D721Med (cell line): Measurements from ENCODE around the gene LRRC59.

Experiments used
- DNase-seq: peaks from one replicate; pipeline ENCODE4 v3.0.0; 2011; ENCODE audit warnings: low spot score; ENCODE audit not compliant: insufficient read length
- FAIRE-seq: peaks from 2 replicates; lab custom pipeline; 2011; peaks lifted over from hg19 to GRCh38; lab: Jason Lieb, UNC
- CTCF ChIP-seq: IDR thresholded peaks from 2 replicates; pipeline ENCODE4 v1.5.1; 2012; ENCODE audit warnings: mild to moderate bottlenecking, control low read depth; ENCODE audit not compliant: insufficient read depth; ENCODE audit errors: missing control alignments

Gene LRRC59

GRCh38 chr17:50354776-50355175 is 42.5 kb downstream of the LRRC59 start:
- FAIRE-seq (no peak), DNase-seq (no peak)
- TF ChIP-seq CTCF = no peak

- DNase-seq (no peak), FAIRE-seq (no peak)
- TF ChIP-seq CTCF = no peak
These were observed 43.1 kb downstream of the LRRC59 start for GRCh38 chr17:50354198-50354597.

- DNase-seq (no peak), FAIRE-seq (no peak)
- no peak for TF ChIP-seq CTCF
These were observed 43.6 kb downstream of the LRRC59 start for GRCh38 chr17:50353600-50354195.

GRCh38 chr17:50352693-50353599 is 44.4 kb downstream of the LRRC59 start:
- DNase-seq (no peak), FAIRE-seq (no peak)
- no peak for TF ChIP-seq CTCF

- DNase-seq (no peak), FAIRE-seq (no peak)
- TF ChIP-seq CTCF = no peak
These were observed 45.1 kb downstream of the LRRC59 start for GRCh38 chr17:50352072-50352692.

GRCh38 chr17:50350733-50351132 is 46.6 kb downstream of the LRRC59 start:
- FAIRE-seq = no peak
- no peak for DNase-seq
- TF ChIP-seq CTCF = no peak
